Testis (tissue), 3 donors: ENCODE measurements around the gene MSI2. TPM values are rescaled to one million over a fixed set of nuclear protein-coding genes. Genes with fewer than 3 reads are reported as not detected.

ENCODE experiments used
- DNase-seq: peaks from one replicate; pipeline ENCODE4 v3.0.0-alpha.2; 2019
- H3K27ac ChIP-seq, 2 donors: fragments of 200-600 bp; sonication (generic); one replicate each; pipeline ENCODE4 v1.5.1; 2019
- H3K27me3 ChIP-seq: fragments of 200-600 bp; sonication (generic); one replicate; pipeline ENCODE4 v1.5.1; 2019
- H3K36me3 ChIP-seq: fragments of 200-600 bp; sonication (generic); one replicate; pipeline ENCODE4 v1.5.1; 2017; ENCODE audit warnings: low read depth; ENCODE audit errors: missing control alignments
- H3K4me1 ChIP-seq: fragments of 200-600 bp; sonication (generic); one replicate; pipeline ENCODE4 v1.5.1; 2019
- H3K4me3 ChIP-seq, 2 donors: fragments of 200-600 bp; sonication (generic); one replicate each; pipeline ENCODE4 v1.5.1; 2017 to 2019
- H3K9me3 ChIP-seq: fragments of 200-600 bp; sonication (generic); one replicate; pipeline ENCODE4 v1.5.1; 2017
- POLR2A ChIP-seq: fragments of 450-650 bp; IDR thresholded peaks from one replicate; pipeline ENCODE4 v1.6.1; 2017; ENCODE audit warnings: antibody characterized with exemption, mild to moderate bottlenecking, moderate library complexity
- WGBS, 2 donors: methylation state at CpG; one replicate each; pipeline ENCODE4 v1.1.5; 2018; 5-methylcytosine and 5-hydroxymethylcytosine counted together
- intact Hi-C: fragments of 100-400 bp; cut with DNase I; formaldehyde crosslinking; loops from one replicate; pipeline ENCODE4 v1.15.1; 2023; ENCODE audit warnings: low total_unique reads
- polyA plus RNA-seq: library from polyadenylated mRNA; stranded (reverse); fragments of 350-450 nt; fragmentation: Illumina TruSeq; extraction: RNeasy Lipid Tissue Mini Kit (QIAGEN cat#74804); gene quantifications from one replicate; pipeline ENCODE4 v1.2.3, GENCODE V29; 2014; ENCODE audit warnings: low read depth, low replicate concordance; ENCODE audit not compliant: insufficient read depth
- total RNA-seq, 2 donors: library from RNA; depleted of rRNA; stranded (reverse); fragments of >200 nt; gene quantifications; one replicate each; pipeline ENCODE4 v1.2.3, GENCODE V29; 2016
- TF ChIP-seq, protein P1 (sequence below), 3 experiments: fragments of 450-650 bp in 2 of 3; fragments of 200-600 bp in 1 of 3; sonication (generic) in 1 of 3; IDR thresholded peaks; one replicate each; pipeline ENCODE4 v1.5.1; 2016 to 2019; ENCODE audit warnings: antibody characterized with exemption in 3 of 3, mild to moderate bottlenecking in 2 of 3, moderate library complexity in 1 of 3

Gene MSI2
- total and polyA plus RNA-seq, 3 donors from 2014 or later, result 46.5 to 106 (median 76.6) TPM

- TF ChIP-seq, protein P1, sequence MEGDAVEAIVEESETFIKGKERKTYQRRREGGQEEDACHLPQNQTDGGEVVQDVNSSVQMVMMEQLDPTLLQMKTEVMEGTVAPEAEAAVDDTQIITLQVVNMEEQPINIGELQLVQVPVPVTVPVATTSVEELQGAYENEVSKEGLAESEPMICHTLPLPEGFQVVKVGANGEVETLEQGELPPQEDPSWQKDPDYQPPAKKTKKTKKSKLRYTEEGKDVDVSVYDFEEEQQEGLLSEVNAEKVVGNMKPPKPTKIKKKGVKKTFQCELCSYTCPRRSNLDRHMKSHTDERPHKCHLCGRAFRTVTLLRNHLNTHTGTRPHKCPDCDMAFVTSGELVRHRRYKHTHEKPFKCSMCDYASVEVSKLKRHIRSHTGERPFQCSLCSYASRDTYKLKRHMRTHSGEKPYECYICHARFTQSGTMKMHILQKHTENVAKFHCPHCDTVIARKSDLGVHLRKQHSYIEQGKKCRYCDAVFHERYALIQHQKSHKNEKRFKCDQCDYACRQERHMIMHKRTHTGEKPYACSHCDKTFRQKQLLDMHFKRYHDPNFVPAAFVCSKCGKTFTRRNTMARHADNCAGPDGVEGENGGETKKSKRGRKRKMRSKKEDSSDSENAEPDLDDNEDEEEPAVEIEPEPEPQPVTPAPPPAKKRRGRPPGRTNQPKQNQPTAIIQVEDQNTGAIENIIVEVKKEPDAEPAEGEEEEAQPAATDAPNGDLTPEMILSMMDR (IDR thresholded peaks at IDR 0.05), result no peak
- no peak for TF ChIP-seq POLR2A
- no peak for DNase-seq
- Histone ChIP-seq H3K27ac (no peak overlapping the region), H3K4me3 (no peak overlapping the region), H3K4me1 (peaks cover 13% of the 10 kb centered on the region), H3K9me3 (no peaks in the 10 kb centered on the region), H3K27me3 (no peaks in the 10 kb centered on the region), H3K36me3 (no peaks in the 10 kb centered on the region)
- intact Hi-C loops, result no loop called here
- 85 to 86% methylated on average over 6 to 14 of the region's 14 CpGs for WGBS, 2 donors
Observed at GRCh38 chr17:57511475-57512123, 255.3 kb downstream of the MSI2 start.

GRCh38 chr17:57512258-57512657, 255.9 kb downstream of the MSI2 start:
- no peak overlapping the region for H3K4me3 ChIP-seq
- peaks cover 9% of the 10 kb centered on the region for H3K4me1 ChIP-seq
- 79 to 86% methylated on average over 3 of the region's 3 CpGs for WGBS, 2 donors
- intact Hi-C loops, result no loop called here
- H3K27ac ChIP-seq, result no peak overlapping the region
- H3K27me3 ChIP-seq, result no peaks in the 10 kb centered on the region
- H3K36me3 ChIP-seq, result no peaks in the 10 kb centered on the region
- DNase-seq, result no peak
- no peaks in the 10 kb centered on the region for H3K9me3 ChIP-seq
- TF ChIP-seq, protein P1 (IDR thresholded peaks at IDR 0.05), result no peak
- TF ChIP-seq POLR2A, result no peak

GRCh38 chr17:57512691-57513090, 256.4 kb downstream of the MSI2 start:
- Histone ChIP-seq H3K9me3 (no peaks in the 10 kb centered on the region), H3K36me3 (no peaks in the 10 kb centered on the region), H3K4me3 (no peak overlapping the region), H3K4me1 (peaks cover 5% of the 10 kb centered on the region), H3K27me3 (no peaks in the 10 kb centered on the region), H3K27ac (no peak overlapping the region)
- no peak for DNase-seq
- intact Hi-C loops, result no loop called here
- WGBS, 2 donors, result 92 to 95% methylated on average over 3 of the region's 3 CpGs
- TF ChIP-seq, protein P1 (IDR thresholded peaks at IDR 0.05), result no peak
- no peak for TF ChIP-seq POLR2A

- Histone ChIP-seq H3K27me3 (no peaks in the 10 kb centered on the region), H3K27ac (no peak overlapping the region), H3K9me3 (no peaks in the 10 kb centered on the region), H3K4me3 (no peak overlapping the region), H3K36me3 (no peaks in the 10 kb centered on the region), H3K4me1 (peaks cover 4% of the 10 kb centered on the region)
- DNase-seq, result no peak
- TF ChIP-seq, protein P1 (IDR thresholded peaks at IDR 0.05), result no peak
- WGBS, 2 donors, result 48 to 71% methylated on average over 4 of the region's 4 CpGs
- intact Hi-C loops, result no loop called here
Observed at GRCh38 chr17:57513569-57513968, 257.2 kb downstream of the MSI2 start.

- DNase-seq, result no peak
- H3K27ac ChIP-seq, result no peak overlapping the region
- WGBS, 2 donors, result 78 to 87% methylated on average over 4 of the region's 4 CpGs
- no peak for TF ChIP-seq POLR2A
- TF ChIP-seq, protein P1 (IDR thresholded peaks at IDR 0.05), result no peak
- H3K4me1 ChIP-seq, result peaks cover 4% of the 10 kb centered on the region
- intact Hi-C loops, result no loop called here
- H3K4me3 ChIP-seq, result no peak overlapping the region
- H3K9me3 ChIP-seq, result no peaks in the 10 kb centered on the region
- no peaks in the 10 kb centered on the region for H3K36me3 ChIP-seq
- H3K27me3 ChIP-seq, result no peaks in the 10 kb centered on the region
Observed at GRCh38 chr17:57514614-57515013, 258.3 kb downstream of the MSI2 start.
